GM12878 (cell line): ENCODE data around the gene PPARA. TPM values are rescaled to one million over a fixed set of nuclear protein-coding genes. Genes with fewer than 3 reads are reported as not detected.

Experiments used
- ASH2L ChIP-seq: fragments of 300-600, 200-600 bp; sonication (generic); IDR thresholded peaks from 2 replicates; pipeline ENCODE4 v1.6.1; 2017; ENCODE audit warnings: low read depth, mild to moderate bottlenecking, borderline replicate concordance
- ATF2 ChIP-seq: IDR thresholded peaks from 2 replicates; pipeline ENCODE4 v1.6.1; 2012; ENCODE audit warnings: low read length, inconsistent platforms
- BHLHE40 ChIP-seq, 2 experiments: fragments of 450-650 bp in 1 of 2; IDR thresholded peaks; 2 replicates each; pipeline ENCODE4 v1.6.1; 2011 to 2017; ENCODE audit warnings: low read depth in 2 of 2, borderline replicate concordance in 1 of 2, improper control_type of control experiment in 1 of 2, low read length in 1 of 2, mild to moderate bottlenecking in 1 of 2
- MEF2A ChIP-seq: IDR thresholded peaks from 2 replicates; pipeline ENCODE4 v1.6.1; 2011; ENCODE audit warnings: low read depth, mild to moderate bottlenecking, low read length, moderate library complexity; ENCODE audit not compliant: insufficient read depth
- NR2C1 ChIP-seq: fragments of 450-650 bp; IDR thresholded peaks from 2 replicates; pipeline ENCODE4 v1.6.1; 2017; ENCODE audit warnings: antibody characterized with exemption, mild to moderate bottlenecking, moderate library complexity
- RAD51 ChIP-seq: fragments of 450-650 bp; IDR thresholded peaks from 2 replicates; pipeline ENCODE4 v1.6.1; 2016; ENCODE audit warnings: moderate library complexity, mild to moderate bottlenecking, inconsistent platforms
- RBBP5 ChIP-seq: fragments of 200-600 bp; sonication (generic); conservative IDR thresholded peaks from 2 replicates; pipeline ENCODE4 v1.6.1; 2016
- SKIL ChIP-seq: fragments of 450-650 bp; IDR thresholded peaks from 2 replicates; pipeline ENCODE4 v1.6.1; 2017; ENCODE audit warnings: mild to moderate bottlenecking, low read depth, inconsistent platforms; ENCODE audit not compliant: poor library complexity, severe bottlenecking
- SMAD1 ChIP-seq: fragments of 450-650 bp; IDR thresholded peaks from 2 replicates; pipeline ENCODE4 v1.6.1; 2018; ENCODE audit warnings: mild to moderate bottlenecking, low read depth; ENCODE audit not compliant: partially characterized antibody
- SMARCA5 ChIP-seq: fragments of 450-650 bp; IDR thresholded peaks from 2 replicates; pipeline ENCODE4 v1.6.1; 2017; ENCODE audit warnings: mild to moderate bottlenecking
- SMC3 ChIP-seq: IDR thresholded peaks from 2 replicates; pipeline ENCODE4 v1.6.1; 2011; ENCODE audit warnings: low read length, improper control_type of control experiment, borderline replicate concordance
- SPI1 ChIP-seq: IDR thresholded peaks from 2 replicates; pipeline ENCODE4 v1.6.1; 2011; ENCODE audit warnings: low read depth, mild to moderate bottlenecking, low read length, moderate library complexity, borderline replicate concordance; ENCODE audit not compliant: insufficient read depth
- SRF ChIP-seq, 2 experiments: IDR thresholded peaks; 2 replicates each; pipeline ENCODE4 v1.6.1; 2011; ENCODE audit warnings: low read depth in 2 of 2, low read length in 2 of 2, mild to moderate bottlenecking in 1 of 2, moderate library complexity in 1 of 2
- SUPT20H ChIP-seq: IDR thresholded peaks from 2 replicates; pipeline ENCODE4 v1.6.1; 2011; ENCODE audit warnings: low read depth, mild to moderate bottlenecking, low read length, moderate library complexity, borderline replicate concordance; ENCODE audit not compliant: control insufficient read depth
- TCF3 ChIP-seq: IDR thresholded peaks from 2 replicates; pipeline ENCODE4 v1.6.1; 2012; ENCODE audit warnings: low read depth, mild to moderate bottlenecking, low read length, borderline replicate concordance; ENCODE audit not compliant: insufficient read depth
- ZBED1 ChIP-seq: IDR thresholded peaks from 2 replicates; pipeline ENCODE4 v1.6.1; 2016; ENCODE audit warnings: borderline replicate concordance
- ZBTB40 ChIP-seq: fragments of 450-650 bp; IDR thresholded peaks from 2 replicates; pipeline ENCODE4 v1.6.1; 2016; ENCODE audit warnings: mild to moderate bottlenecking, moderate library complexity, borderline replicate concordance
- ZNF622 ChIP-seq: fragments of 450-650 bp; IDR thresholded peaks from 2 replicates; pipeline ENCODE4 v1.6.1; 2017; ENCODE audit warnings: mild to moderate bottlenecking, inconsistent platforms
- polyA plus RNA-seq, 11 experiments: library from polyadenylated mRNA; depleted of rRNA in 4 of 11; unstranded in 6 of 11; stranded (reverse) in 5 of 11; fragments of >200 nt; fragmentation: Nextera tagmentation in 4 of 11; fragmentation: Illumina TruSeq in 1 of 11; extraction: Ambion mirVana in 4 of 11; extraction: Trizol in 1 of 11; gene quantifications; 1 replicate in 1 of 11; 2 replicates in 10 of 11; pipeline versions ENCODE4 v1.2.1 to v1.2.3, GENCODE V29; 2011 to 2016; ENCODE audit warnings: inconsistent platforms in 2 of 11, missing spikeins in 2 of 11, low read depth in 1 of 11
- total RNA-seq, 4 experiments: library from RNA; depleted of rRNA in 3 of 4; stranded (reverse); fragments of >200 nt in 3 of 4; fragmentation: Illumina TruSeq in 1 of 4; extraction: Trizol in 1 of 4; gene quantifications; 2 replicates each; pipeline versions ENCODE4 v1.2.1 to v1.2.3, GENCODE V29; 2013 to 2021
- TF ChIP-seq, protein P1 (sequence below): fragments of 450-650 bp; formaldehyde crosslinking; IDR thresholded peaks from 2 replicates; pipeline ENCODE4 v1.5.0; 2022; ENCODE audit warnings: mild to moderate bottlenecking, missing genetic modification characterization

PPARA gene
- total and polyA plus RNA-seq, 10 of the 15 experiments (the other 5 are each of a cell fraction or from before 2014, with no cell fraction given) = 0.72 to 10.4 (median 4.6) TPM

DNA sequence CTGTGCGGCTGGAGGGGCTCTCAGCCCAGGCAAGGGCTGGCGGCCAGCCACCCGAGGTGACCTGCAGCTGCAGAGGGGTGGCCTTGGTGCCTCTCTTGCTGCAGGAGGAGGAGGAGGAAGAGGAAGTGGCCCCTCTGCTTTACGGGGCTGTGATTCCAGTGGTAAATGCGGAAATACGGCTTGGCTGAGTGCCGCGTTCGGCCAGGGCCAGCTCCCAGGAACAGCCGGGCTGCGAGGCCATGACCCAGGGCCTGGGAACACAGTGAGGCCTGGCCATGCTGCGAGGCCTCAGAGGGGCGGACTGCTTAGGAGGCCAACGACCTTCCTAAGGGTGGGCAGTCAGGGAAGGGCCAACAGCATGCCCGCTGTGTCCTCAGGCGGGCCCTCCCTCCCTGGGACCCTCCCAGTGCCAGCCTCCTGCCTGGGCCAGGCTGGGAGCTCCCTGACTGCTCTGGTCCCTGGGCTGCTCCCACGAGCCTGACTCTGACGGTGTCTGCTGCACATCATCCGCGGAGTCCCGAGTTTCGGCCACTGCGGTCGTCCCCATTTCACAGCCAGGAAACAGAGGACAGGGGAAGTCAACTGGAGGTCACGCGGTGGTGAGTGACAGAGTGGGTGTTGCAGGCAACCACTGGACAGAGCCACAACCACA, 20.8 kb upstream of the PPARA start (continued):
- TF ChIP-seq, protein P1, sequence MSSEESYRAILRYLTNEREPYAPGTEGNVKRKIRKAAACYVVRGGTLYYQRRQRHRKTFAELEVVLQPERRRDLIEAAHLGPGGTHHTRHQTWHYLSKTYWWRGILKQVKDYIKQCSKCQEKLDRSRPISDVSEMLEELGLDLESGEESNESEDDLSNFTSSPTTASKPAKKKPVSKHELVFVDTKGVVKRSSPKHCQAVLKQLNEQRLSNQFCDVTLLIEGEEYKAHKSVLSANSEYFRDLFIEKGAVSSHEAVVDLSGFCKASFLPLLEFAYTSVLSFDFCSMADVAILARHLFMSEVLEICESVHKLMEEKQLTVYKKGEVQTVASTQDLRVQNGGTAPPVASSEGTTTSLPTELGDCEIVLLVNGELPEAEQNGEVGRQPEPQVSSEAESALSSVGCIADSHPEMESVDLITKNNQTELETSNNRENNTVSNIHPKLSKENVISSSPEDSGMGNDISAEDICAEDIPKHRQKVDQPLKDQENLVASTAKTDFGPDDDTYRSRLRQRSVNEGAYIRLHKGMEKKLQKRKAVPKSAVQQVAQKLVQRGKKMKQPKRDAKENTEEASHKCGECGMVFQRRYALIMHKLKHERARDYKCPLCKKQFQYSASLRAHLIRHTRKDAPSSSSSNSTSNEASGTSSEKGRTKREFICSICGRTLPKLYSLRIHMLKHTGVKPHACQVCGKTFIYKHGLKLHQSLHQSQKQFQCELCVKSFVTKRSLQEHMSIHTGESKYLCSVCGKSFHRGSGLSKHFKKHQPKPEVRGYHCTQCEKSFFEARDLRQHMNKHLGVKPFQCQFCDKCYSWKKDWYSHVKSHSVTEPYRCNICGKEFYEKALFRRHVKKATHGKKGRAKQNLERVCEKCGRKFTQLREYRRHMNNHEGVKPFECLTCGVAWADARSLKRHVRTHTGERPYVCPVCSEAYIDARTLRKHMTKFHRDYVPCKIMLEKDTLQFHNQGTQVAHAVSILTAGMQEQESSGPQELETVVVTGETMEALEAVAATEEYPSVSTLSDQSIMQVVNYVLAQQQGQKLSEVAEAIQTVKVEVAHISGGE (CRISPR knock-in tag) = no peak
- TF ChIP-seq ZBED1 (no peak), ASH2L (no peak), ZBTB40 (peak; percentile 22; the same call in 1 of the 2 replicates), SMARCA5 (no peak), MEF2A (no peak), RAD51 (no peak), ZNF622 (no peak), NR2C1 (no peak), RBBP5 (no peak), SMAD1 (no peak), SRF (IDR thresholded peaks at IDR 0.05; ENCODE audit: low read depth in 2 of 2, low read length in 2 of 2) (no peak), ATF2 (no peak), TCF3 (no peak), SMC3 (no peak), SKIL (no peak), SPI1 (peak; percentile 90), SUPT20H (no peak), BHLHE40 (IDR thresholded peaks at IDR 0.05; ENCODE audit: borderline replicate concordance in 1 of 2, low read depth in 2 of 2, low read length in 1 of 2) (peak; percentile 51 to 69; a peak in 3 of 4 replicates)
